AG04450 (cell line): ENCODE data around the gene TWNK. TPM values are rescaled to one million over a fixed set of nuclear protein-coding genes. Genes with fewer than 3 reads are reported as not detected.
A peak's percentile ranks its signal among the peaks of the same experiment; 100 is the strongest.

Experiments used
- CTCF ChIA-PET: fragments of 300-600, 350-600 bp; formaldehyde crosslinking; extraction: SDS; loops from one replicate; lab custom pipeline; 2022; ENCODE audit warnings: antibody characterized with exemption, inconsistent platforms; lab: Charles Lee
- POLR2A ChIA-PET: fragments of 350-600 bp; formaldehyde crosslinking; extraction: SDS; loops from one replicate; lab custom pipeline; 2021; ENCODE audit warnings: antibody characterized with exemption, inconsistent platforms; lab: Yijun Ruan, JAX
- DNase-seq: peaks from one replicate; pipeline ENCODE4 v3.0.0-alpha.2; 2011; ENCODE audit warnings: low read depth, low spot score
- H3K27ac ChIP-seq: one replicate; pipeline ENCODE4 v1.5.1; 2012; ENCODE audit warnings: low read depth, low read length, control low read depth
- H3K27me3 ChIP-seq: one replicate; pipeline ENCODE4 v1.6.0; 2012; ENCODE audit warnings: low read length; ENCODE audit not compliant: control insufficient read depth, insufficient read depth
- H3K4me3 ChIP-seq: 2 replicates; pipeline ENCODE4 v1.5.1; 2011; ENCODE audit warnings: mild to moderate bottlenecking, low read depth, low read length, control low read depth
- H3K9me3 ChIP-seq: 2 replicates; pipeline ENCODE4 v1.5.1; 2012; ENCODE audit warnings: low read length; ENCODE audit not compliant: control insufficient read depth, insufficient read depth
- polyA plus RNA-seq: library from polyadenylated mRNA; depleted of rRNA; stranded (reverse); fragments of >200 nt; gene quantifications from 2 replicates; pipeline ENCODE4 v1.2.3, GENCODE V29; 2011
- TF ChIP-seq, protein P1 (sequence below): IDR thresholded peaks from 2 replicates; pipeline ENCODE4 v1.5.1; 2011; ENCODE audit warnings: low read depth, low read length, control low read depth, inconsistent platforms

TWNK gene
- polyA plus RNA-seq, 1 experiment: 4.3 TPM

DNA sequence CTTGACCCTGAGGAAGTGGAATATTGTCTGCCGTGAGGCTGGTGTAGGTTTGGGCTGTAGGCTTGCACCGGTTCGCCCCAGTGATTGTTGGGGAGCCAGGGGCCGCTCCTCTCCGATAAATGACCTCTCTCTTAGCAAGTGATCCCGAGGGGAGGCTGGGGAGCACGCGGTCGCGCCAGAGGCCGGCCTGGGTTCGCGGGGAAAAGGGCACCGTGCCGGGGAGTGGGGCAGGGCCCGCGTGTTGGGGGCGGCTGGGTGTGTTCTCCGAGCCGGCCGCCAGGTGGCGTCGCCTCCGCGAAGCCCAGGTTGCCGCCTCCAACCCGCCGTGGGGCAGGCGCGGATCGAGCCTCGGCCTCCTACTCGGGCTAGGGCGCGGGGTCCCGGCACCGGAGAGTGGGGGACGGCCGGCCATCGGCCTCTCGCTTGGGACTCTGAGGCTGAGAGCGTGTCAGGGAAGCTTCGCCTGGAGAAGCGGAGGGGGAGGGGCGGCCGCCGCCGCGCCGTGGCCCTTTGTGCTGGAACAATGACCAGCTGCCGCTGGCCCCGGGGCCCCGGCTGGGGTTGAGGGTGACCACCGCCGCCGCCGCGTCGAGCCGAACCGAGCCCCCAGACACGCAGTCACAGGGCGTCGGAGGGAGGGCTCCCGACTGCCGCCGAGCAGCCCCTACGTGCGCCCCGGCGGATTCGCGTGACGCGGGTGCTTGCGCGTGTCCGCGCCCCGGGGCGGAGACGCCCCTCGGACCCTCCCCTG lies 11.8 kb downstream of the TWNK start:
- no peak for DNase-seq
- TF ChIP-seq, protein P1, sequence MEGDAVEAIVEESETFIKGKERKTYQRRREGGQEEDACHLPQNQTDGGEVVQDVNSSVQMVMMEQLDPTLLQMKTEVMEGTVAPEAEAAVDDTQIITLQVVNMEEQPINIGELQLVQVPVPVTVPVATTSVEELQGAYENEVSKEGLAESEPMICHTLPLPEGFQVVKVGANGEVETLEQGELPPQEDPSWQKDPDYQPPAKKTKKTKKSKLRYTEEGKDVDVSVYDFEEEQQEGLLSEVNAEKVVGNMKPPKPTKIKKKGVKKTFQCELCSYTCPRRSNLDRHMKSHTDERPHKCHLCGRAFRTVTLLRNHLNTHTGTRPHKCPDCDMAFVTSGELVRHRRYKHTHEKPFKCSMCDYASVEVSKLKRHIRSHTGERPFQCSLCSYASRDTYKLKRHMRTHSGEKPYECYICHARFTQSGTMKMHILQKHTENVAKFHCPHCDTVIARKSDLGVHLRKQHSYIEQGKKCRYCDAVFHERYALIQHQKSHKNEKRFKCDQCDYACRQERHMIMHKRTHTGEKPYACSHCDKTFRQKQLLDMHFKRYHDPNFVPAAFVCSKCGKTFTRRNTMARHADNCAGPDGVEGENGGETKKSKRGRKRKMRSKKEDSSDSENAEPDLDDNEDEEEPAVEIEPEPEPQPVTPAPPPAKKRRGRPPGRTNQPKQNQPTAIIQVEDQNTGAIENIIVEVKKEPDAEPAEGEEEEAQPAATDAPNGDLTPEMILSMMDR: peak; percentile 76
- ChIA-PET CTCF (interaction anchor here (0.6 to 12.4 kb wide), 13 partner anchors 8 to 111 kb away, joined by 3 to 271 read pairs (median 4); partner anchors contain the start of genes PDZD7 and SFXN3), POLR2A (interaction anchor here (0.6 to 3.3 kb wide), 6 partner anchors 9 to 62 kb away, joined by 3 to 20 read pairs (median 4); partner anchors contain the start of gene KAZALD1)
- Histone ChIP-seq H3K27ac (peak overlapping the region; percentile 95), H3K9me3 (no peaks in the 10 kb centered on the region; the same call in 1 of the 2 replicates), H3K27me3 (no peaks in the 10 kb centered on the region), H3K4me3 (peak overlapping the region; percentile 90)

DNA sequence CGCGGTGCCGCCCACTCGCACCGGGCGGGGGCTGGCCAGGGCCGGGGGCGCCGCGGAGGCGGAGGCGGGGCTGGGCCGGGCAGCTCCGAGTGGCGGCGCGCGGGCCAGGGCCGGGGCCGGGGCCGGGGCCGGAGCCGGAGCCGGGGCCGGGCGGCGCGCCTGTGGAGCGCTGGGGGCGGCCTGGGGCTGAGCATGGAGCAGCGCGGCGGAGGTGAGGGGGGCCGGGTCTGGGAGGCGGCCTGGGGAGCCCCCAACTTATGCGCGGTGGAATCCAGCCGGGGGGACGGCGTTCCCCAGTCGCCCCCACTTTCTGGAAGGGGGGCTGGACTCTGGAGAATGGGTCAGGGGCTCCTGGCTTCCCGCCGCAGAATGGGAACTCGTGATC lies 12.4 kb downstream of the TWNK start, which contains the start of gene LZTS2:
LZTS2 (plus strand) TSS at position 67 of the 385 bp plus-strand sequence. CDS start 2,731 bp downstream, outside the sequence.
- CTCF ChIA-PET: interaction anchor here (0.6 to 12.4 kb wide), 11 partner anchors 8 to 111 kb away, joined by 3 to 271 read pairs (median 4); partner anchors contain the start of genes PDZD7 and SFXN3

DNA sequence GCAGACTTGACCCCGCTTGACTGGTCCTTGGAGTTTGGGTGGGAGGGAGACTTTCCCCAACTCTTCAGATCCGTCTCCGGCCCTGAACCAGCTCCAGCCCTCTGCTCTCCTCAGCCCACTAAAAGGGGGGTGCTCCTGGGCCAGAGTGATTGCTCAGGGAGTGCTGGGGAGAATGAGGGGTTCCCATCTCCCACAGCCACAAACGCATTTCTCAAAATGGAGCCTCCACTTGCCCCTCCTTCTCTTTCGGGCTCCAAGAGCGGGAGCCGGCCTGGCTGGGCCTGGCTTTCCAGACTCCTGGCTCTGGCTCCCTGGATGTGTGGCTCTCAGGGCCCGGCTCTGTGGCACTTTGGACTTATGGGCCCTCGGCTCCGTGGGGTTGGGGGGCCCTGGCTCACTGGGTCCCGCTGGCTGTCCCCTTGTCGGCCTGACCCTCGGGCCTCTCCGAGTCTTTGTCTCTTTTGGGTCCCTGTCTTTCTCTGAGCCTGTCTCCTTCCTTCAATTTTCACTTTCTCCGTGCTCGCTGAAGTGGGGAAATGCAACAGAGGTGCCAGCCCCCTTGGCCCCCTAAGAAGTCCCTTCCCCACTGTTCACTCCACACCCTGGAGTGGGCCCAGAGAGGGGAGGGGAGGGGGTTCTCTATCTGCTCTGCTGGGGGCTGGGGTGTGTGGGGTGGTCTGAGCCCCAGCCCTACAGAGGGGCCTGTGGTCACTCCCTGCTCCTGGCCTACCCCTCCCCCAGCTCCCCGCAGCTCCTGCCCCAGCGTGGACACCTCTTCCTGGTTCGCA lies 13.0 kb downstream of the TWNK start:
- Histone ChIP-seq H3K27ac (peak overlapping the region; percentile 92), H3K4me3 (peak overlapping the region; percentile 90), H3K27me3 (no peaks in the 10 kb centered on the region), H3K9me3 (no peaks in the 10 kb centered on the region; the same call in 1 of the 2 replicates)
- POLR2A ChIA-PET: interaction anchor here (2.0 kb wide), 1 partner anchor 14 kb away, joined by 4 read pairs; no protein-coding TSS in a partner anchor
- TF ChIP-seq, protein P1: no peak
- CTCF ChIA-PET: interaction anchor here (1.0 to 12.4 kb wide), 5 partner anchors 9 to 41 kb away, joined by 3 to 271 read pairs (median 9); no protein-coding TSS in a partner anchor
- DNase-seq: no peak

More for the DNA sequence above, 12.4 kb downstream of the TWNK start, which contains the start of gene LZTS2:
- H3K27ac ChIP-seq: peak within 1 kb of the TSS; percentile 95
- no peak for DNase-seq
- no peaks in the 10 kb centered on the region for H3K27me3 ChIP-seq
- H3K9me3 ChIP-seq: no peaks in the 10 kb centered on the region; the same call in 1 of the 2 replicates
- TF ChIP-seq, protein P1: no peak
- peak within 1 kb of the TSS; percentile 90 for H3K4me3 ChIP-seq
- POLR2A ChIA-PET: interaction anchor here (0.7 to 1.5 kb wide), 2 partner anchors 11 to 15 kb away, joined by 3 read pairs; no protein-coding TSS in a partner anchor

DNA sequence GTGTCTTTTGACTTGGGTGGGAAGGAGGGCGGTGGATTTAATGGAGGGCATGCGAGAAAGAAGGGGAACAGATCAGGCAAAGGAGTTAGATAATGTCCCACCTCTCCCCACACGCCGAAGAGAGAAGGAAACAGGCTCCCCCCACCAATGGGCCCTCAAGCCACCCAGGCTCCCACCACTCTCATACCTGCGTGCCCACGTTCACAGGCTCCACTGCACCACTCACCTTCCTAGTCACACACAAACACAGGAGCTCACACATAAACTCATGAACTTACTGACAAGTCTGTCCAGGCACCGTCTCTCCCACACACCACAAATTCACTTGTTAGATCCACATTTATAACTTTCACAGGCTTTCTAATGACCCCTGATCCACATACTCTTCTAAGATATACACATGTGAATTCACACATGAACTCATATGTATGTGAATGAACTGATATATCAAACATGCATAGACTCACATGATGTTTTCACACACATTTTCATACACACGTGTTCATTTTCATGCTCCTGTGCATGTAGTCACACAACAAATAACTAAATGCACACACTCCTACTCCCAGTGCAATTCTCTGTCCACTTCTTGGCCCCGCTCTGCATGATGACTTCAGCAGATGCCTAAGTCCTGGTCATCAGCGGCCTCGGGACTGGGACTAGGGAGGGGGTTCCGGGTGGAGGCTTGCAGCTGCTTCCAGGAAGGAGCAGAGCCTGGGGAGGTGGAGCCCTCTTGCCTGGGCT lies 13.7 kb downstream of the TWNK start:
- Histone ChIP-seq H3K4me3 (peak overlapping the region; percentile 90), H3K27me3 (no peaks in the 10 kb centered on the region), H3K27ac (peak overlapping the region; percentile 92), H3K9me3 (no peaks in the 10 kb centered on the region; the same call in 1 of the 2 replicates)
- ChIA-PET POLR2A (interaction anchor here (2.0 kb wide), 1 partner anchor 14 kb away, joined by 4 read pairs; no protein-coding TSS in a partner anchor), CTCF (interaction anchor here (0.6 to 5.5 kb wide), 4 partner anchors 8 to 40 kb away, joined by 3 to 53 read pairs (median 7); no protein-coding TSS in a partner anchor)
- DNase-seq: no peak
- TF ChIP-seq, protein P1: no peak
